ENCODE measurements around the gene CDC25B.
"Not testable (repeated sequence)": the region's sequence is repeated elsewhere in the genome, so short reads cannot be mapped to it uniquely, and the experiment has no call there.

The CDC25B gene

DNA sequence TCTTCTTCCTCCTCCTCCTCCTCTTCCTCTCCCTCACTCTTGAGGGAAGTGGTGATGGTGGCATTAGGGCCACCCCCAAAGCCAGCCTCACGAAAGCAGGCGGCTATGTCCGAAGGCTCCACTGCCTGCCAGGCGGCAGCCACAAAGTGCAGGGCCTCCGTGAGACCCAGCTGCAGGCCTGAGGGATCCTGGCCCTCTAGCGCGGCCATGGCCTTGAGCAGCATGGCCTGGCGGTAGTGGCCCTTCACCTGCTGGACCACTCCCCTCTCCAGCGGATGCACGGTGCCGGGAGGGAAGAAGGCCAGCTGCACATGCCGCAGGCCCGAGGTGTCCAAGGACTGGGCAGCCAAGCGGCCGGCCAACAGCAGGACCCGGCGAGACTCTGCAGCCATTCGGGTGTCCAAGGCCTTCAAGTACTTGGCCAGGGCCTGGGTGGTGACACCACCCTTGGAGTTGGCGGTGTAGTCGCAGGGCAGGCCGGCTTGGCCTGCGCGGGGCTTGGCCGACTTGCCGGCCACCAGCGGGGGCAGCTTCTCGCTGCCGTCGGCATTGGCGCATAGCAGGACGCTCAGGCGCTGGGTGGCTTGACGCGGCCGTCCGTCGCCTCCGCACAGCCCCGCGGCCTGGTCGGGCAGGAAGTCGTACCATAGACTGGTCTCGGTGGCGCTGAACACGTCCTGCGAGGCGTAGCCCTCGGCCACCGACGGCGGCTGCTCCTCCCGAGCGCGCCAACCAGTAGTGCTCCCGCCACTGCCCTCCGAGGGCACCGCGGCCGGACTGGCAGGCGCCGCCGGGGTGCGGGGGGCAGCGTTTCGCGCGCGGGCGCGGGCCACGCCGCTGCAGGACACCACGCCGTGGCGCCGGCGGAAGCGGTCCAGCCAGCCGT lies 10.6 kb upstream of the CDC25B start:
- peak; percentile 35 for DNase-seq (ENCODE audit: low read depth)
- peak overlapping the region; percentile 73 for H3K4me3 ChIP-seq (ENCODE audit: low read length)
- TF ChIP-seq, protein P1, sequence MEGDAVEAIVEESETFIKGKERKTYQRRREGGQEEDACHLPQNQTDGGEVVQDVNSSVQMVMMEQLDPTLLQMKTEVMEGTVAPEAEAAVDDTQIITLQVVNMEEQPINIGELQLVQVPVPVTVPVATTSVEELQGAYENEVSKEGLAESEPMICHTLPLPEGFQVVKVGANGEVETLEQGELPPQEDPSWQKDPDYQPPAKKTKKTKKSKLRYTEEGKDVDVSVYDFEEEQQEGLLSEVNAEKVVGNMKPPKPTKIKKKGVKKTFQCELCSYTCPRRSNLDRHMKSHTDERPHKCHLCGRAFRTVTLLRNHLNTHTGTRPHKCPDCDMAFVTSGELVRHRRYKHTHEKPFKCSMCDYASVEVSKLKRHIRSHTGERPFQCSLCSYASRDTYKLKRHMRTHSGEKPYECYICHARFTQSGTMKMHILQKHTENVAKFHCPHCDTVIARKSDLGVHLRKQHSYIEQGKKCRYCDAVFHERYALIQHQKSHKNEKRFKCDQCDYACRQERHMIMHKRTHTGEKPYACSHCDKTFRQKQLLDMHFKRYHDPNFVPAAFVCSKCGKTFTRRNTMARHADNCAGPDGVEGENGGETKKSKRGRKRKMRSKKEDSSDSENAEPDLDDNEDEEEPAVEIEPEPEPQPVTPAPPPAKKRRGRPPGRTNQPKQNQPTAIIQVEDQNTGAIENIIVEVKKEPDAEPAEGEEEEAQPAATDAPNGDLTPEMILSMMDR (IDR thresholded peaks at IDR 0.05; ENCODE audit: insufficient read depth, low read depth, low read length, missing control alignments): no peak

DNA sequence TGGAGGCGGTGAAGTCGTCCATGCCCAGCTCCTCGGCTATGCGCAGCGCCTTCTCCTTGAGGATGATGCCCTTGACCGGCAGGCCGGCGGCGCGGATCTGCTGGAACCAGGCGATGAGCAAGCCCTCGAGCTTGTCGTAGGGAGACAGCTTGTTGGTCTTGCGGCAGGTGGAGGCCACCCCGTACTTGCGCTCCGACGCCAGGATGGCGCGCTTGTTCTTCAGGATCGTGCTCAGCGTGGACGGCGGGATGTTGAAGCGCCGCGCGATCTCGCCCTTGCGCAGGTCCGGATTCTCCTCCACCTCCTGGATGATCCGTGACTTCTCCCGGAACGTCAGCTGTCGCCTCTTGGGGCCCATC lies 10.0 kb upstream of the CDC25B start:
- TF ChIP-seq, protein P1 (IDR thresholded peaks at IDR 0.05; ENCODE audit: insufficient read depth, low read depth, low read length, missing control alignments): no peak
- DNase-seq (ENCODE audit: low read depth): peak; percentile 67
- peak overlapping the region; percentile 73 for H3K4me3 ChIP-seq (ENCODE audit: low read length)

DNA sequence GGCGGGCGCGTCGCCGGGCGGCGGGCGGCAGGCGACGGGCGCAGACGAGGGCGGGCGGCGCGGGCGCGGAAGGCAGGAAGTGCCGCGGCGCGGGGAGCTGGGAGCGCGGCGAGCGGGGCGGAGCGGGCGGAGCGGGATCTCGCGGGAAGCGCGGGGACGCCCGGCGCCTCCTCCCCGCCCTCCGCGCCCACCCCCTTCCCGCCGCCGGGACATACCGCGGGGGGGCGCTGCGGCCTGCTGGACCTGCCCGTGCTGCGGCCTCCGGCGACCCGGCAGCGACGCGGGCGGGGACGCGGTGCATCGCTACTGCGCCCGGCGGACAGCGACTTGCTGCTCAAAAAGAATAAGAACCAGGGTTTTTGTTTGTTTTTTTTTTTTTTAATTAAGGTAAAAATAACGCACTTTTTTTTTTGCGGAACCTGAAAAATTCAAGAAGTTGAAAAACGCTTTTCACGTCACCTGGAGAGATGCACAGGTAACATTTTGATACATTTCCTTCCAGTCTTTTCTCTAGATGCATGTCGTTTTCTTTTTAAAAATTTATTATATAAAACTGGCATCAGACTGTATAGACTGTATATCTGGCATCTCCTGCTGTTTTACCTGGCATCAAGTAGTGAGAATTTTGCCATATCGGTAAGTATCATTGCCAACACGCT lies 9.3 kb upstream of the CDC25B start, which contains the start of gene CENPB:
Gene CENPB, minus strand, starts transcription at position 76 of the 659 bp plus-strand sequence. CDS start 257 bp downstream, outside the sequence.
- H3K4me3 ChIP-seq (ENCODE audit: low read length): peak within 1 kb of the TSS; percentile 73
- TF ChIP-seq, protein P1 (IDR thresholded peaks at IDR 0.05; ENCODE audit: insufficient read depth, low read depth, low read length, missing control alignments): peak; percentile 40

DNA sequence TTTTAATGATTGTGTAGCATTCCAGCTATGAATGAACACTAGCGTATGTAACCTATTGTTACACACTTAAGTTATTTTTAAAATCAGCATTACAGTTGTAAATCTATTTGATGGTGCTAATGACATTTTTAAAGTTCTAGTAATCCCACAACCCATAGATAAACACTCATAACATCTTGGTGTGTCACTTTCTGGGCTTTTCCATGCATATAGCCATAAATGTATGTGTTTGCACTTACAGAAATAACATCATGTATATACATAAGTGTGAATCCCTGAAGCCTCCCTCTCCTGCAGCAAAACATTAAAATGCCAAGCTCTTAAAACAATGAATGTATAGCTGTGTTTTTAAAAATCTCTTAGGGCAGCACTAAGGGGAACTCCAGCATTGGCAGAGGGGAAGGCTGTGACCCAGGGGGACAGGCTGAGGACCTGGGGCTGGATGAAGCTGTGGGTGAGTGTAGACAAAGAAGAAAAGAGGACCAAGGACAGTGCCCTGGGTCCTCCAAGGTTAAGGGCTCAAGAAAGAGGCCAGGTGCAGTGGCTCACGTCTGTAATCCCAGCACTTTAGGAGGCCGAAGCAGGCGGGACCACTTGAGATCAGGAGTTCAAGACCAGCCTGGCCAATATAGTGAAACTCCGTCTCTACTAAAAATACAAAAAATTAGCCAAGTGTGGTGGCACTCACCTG lies 8.6 kb upstream of the CDC25B start:
- TF ChIP-seq, protein P1 (IDR thresholded peaks at IDR 0.05; ENCODE audit: insufficient read depth, low read depth, low read length, missing control alignments): no peak
- no peak for DNase-seq (ENCODE audit: low read depth)
- peak overlapping the region; percentile 44 for H3K4me3 ChIP-seq (ENCODE audit: low read length)

More for the DNA sequence above, 9.3 kb upstream of the CDC25B start, which contains the start of gene CENPB:
- peak; percentile 89 for DNase-seq (ENCODE audit: low read depth)

DNA sequence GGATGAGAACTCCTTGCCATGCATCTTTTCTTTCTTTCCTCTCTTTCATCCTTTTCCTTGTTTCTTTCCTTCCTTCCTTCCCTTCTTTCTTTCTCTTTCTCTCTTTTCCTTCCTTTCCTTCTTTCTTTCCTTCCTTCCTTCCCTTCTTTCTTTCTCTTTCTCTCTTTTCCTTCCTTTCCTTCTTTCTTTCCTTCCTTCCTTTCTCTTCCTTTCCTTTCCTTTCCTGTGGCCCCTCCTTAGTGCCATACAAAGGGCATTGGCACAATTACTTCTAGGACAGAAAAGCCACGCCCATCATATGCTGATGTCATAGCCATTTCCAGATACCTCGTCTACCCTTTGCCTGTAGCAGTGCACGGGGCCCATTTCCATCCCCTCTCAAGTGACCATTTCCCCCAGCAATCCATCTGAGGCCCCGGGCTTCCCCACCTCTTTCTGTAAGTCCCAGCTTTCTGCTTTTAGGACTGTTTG lies 7.4 kb upstream of the CDC25B start:
- TF ChIP-seq, protein P1 (IDR thresholded peaks at IDR 0.05; ENCODE audit: insufficient read depth, low read depth, low read length, missing control alignments): no peak
- no peak for DNase-seq (ENCODE audit: low read depth)
- no peak overlapping the region for H3K4me3 ChIP-seq (ENCODE audit: low read length)

DNA sequence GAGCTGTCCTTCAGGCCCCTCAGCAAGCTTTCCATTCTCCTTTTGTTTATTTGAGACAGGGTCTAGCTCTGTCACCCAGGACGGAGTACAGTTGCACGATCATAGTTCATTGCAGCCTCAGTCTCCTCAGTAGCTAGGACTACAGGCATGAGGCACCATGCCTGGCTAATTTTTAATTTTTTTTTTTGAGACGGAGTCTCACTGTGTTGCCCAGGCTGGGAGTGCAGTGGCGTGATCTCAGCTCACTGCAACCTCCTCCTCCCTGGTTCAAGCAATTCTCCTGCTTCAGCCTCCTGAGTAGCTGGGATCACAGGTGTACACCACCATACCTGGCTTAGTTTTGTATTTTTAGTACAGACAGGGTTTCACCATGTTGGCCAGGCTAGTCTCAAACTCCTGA lies 6.9 kb upstream of the CDC25B start:
- not testable (repeated sequence) for DNase-seq (ENCODE audit: low read depth); H3K4me3 ChIP-seq (ENCODE audit: low read length)

DNA sequence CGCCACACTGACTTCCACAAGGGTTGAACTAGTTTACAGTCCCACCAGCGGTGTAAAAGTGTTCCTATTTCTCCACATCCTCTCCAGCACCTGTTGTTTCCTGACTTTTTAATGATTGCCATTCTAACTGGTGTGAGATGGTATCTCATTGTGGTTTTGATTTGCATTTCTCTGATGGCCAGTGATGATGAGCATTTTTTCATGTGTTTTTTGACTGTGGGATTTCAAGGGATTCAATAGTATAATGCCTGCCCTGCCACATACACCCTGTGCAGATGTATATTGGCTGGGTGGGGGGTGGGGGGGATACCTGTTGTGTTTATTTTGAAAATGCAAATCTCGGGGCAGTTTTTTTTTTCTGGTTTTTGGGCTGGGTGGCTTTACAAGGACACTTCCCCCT lies 1.9 kb upstream of the CDC25B start:
- H3K4me3 ChIP-seq (ENCODE audit: low read length); DNase-seq (ENCODE audit: low read depth): not testable (repeated sequence)
